Keratinocyte (primary cell): ENCODE data around the gene MAML2. TPM values are rescaled to one million over a fixed set of nuclear protein-coding genes. Genes with fewer than 3 reads are reported as not detected.
A peak's percentile ranks its signal among the peaks of the same experiment; 100 is the strongest.

Source experiments
- DNase-seq: peaks from one replicate; pipeline ENCODE4 v3.0.0-alpha.2; 2011; ENCODE audit warnings: low read depth, missing footprints, low spot score
- FAIRE-seq: peaks from 2 replicates; lab custom pipeline; 2011; peaks lifted over from hg19 to GRCh38; lab: Jason Lieb, UNC
- H2AFZ ChIP-seq: 2 replicates; pipeline ENCODE4 v1.6.0; 2012; ENCODE audit warnings: low read length, control low read depth, inconsistent platforms; ENCODE audit not compliant: control insufficient read depth
- H3K27ac ChIP-seq: 2 replicates; pipeline ENCODE4 v1.5.1; 2011; ENCODE audit warnings: low read length; ENCODE audit not compliant: control insufficient read depth, insufficient read depth
- H3K27me3 ChIP-seq: 3 replicates; pipeline ENCODE4 v1.6.0; 2011; ENCODE audit warnings: low read length; ENCODE audit not compliant: control insufficient read depth, insufficient read depth; ENCODE audit errors: extremely low read depth
- H3K36me3 ChIP-seq, 2 experiments: 2 replicates in 1 of 2; 3 replicates in 1 of 2; pipeline ENCODE4 v1.5.1; 2011; ENCODE audit warnings: low read length in 2 of 2, mild to moderate bottlenecking in 1 of 2; ENCODE audit not compliant: control insufficient read depth in 2 of 2, insufficient read depth in 2 of 2; ENCODE audit errors: extremely low read depth in 1 of 2
- H3K4me1 ChIP-seq: 3 replicates; pipeline ENCODE4 v1.5.1; 2011; ENCODE audit warnings: low read length; ENCODE audit not compliant: control insufficient read depth, insufficient read depth; ENCODE audit errors: extremely low read depth
- H3K4me2 ChIP-seq: 3 replicates; pipeline ENCODE4 v1.6.0; 2011; ENCODE audit warnings: low read depth, low read length; ENCODE audit not compliant: control insufficient read depth, insufficient read depth; ENCODE audit errors: extremely low read depth
- H3K4me3 ChIP-seq, 3 experiments: fragments of 200-600 bp in 1 of 3; sonication (generic) in 1 of 3; 2 replicates in 2 of 3; 3 replicates in 1 of 3; pipeline ENCODE4 v1.5.1; 2011 to 2016; ENCODE audit warnings: low read length in 3 of 3, mild to moderate bottlenecking in 3 of 3, control low read depth in 2 of 3, inconsistent platforms in 1 of 3, low read depth in 1 of 3, mixed read lengths in 1 of 3, mixed run types in 1 of 3, moderate library complexity in 1 of 3; ENCODE audit not compliant: control insufficient read depth in 2 of 3, insufficient read depth in 2 of 3; ENCODE audit errors: extremely low read depth in 1 of 3
- H3K79me2 ChIP-seq: 2 replicates; pipeline ENCODE4 v1.6.0; 2012; ENCODE audit warnings: low read length; ENCODE audit not compliant: control insufficient read depth, insufficient read depth
- H3K9ac ChIP-seq: 3 replicates; pipeline ENCODE4 v1.6.0; 2011; ENCODE audit warnings: low read length; ENCODE audit not compliant: control insufficient read depth, insufficient read depth; ENCODE audit errors: extremely low read depth
- H3K9me1 ChIP-seq: 3 replicates; pipeline ENCODE4 v1.6.0; 2011; ENCODE audit warnings: low read length; ENCODE audit not compliant: control insufficient read depth, insufficient read depth; ENCODE audit errors: extremely low read depth
- H3K9me3 ChIP-seq: 2 replicates; pipeline ENCODE4 v1.5.1; 2012; ENCODE audit warnings: low read depth, low read length; ENCODE audit not compliant: control insufficient read depth
- H4K20me1 ChIP-seq: 3 replicates; pipeline ENCODE4 v1.6.0; 2011; ENCODE audit warnings: low read length; ENCODE audit not compliant: control insufficient read depth, insufficient read depth; ENCODE audit errors: extremely low read depth
- CTCF ChIP-seq, 3 experiments: IDR thresholded peaks in 1 of 3; conservative IDR thresholded peaks in 1 of 3; optimal IDR thresholded peaks in 1 of 3; 2 replicates in 2 of 3; 3 replicates in 1 of 3; pipeline versions ENCODE3 to v1.5.1; 2011; ENCODE audit warnings: low read length in 3 of 3, mild to moderate bottlenecking in 3 of 3, moderate library complexity in 2 of 3, control low read depth in 1 of 3, inconsistent platforms in 1 of 3; ENCODE audit not compliant: insufficient read depth in 2 of 3; ENCODE audit errors: extremely low read depth in 1 of 3
- EZH2 ChIP-seq: IDR thresholded peaks from one replicate; pipeline ENCODE4 v1.6.1; 2012; ENCODE audit warnings: inconsistent platforms, mild to moderate bottlenecking, low read length, moderate library complexity
- dilution Hi-C: fragments of 300-500 bp; cut with MboI; formaldehyde crosslinking; loops from one replicate; pipeline ENCODE4 v1.7.0; 2020; ENCODE audit warnings: low sequenced_read_pairs; ENCODE audit not compliant: extremely low pct_ligation_motif_present
- polyA plus RNA-seq, 5 experiments: library from polyadenylated mRNA; depleted of rRNA in 3 of 5; stranded (reverse) in 3 of 5; stranded (forward) in 1 of 5; unstranded in 1 of 5; fragments of >200 nt; gene quantifications; 1 replicate in 1 of 5; 2 replicates in 3 of 5; 3 replicates in 1 of 5; pipeline versions ENCODE4 v1.2.1 to v1.2.3, GENCODE V29; 2011 to 2012; ENCODE audit warnings: missing spikeins in 2 of 5, low read depth in 1 of 5, low replicate concordance in 1 of 5

The MAML2 gene
- polyA plus RNA-seq, 1 donor (not counting 4 experiments of a cell fraction or from before 2014, with no cell fraction given): 4.2 TPM

- DNase-seq (no peak), FAIRE-seq (peak; percentile 69)
- Histone ChIP-seq H3K9me1 (no peaks in the 10 kb centered on the region), H4K20me1 (no peaks in the 10 kb centered on the region), H3K79me2 (peaks cover 2% of the 10 kb centered on the region), H3K4me3 (no peak overlapping the region), H3K4me2 (no peak overlapping the region), H3K36me3 (no peaks in the 10 kb centered on the region), H3K9me3 (no peaks in the 10 kb centered on the region), H3K4me1 (peaks cover 32% of the 10 kb centered on the region), H3K27me3 (no peaks in the 10 kb centered on the region), H3K27ac (peak overlapping the region; percentile 50), H2AFZ (no peak overlapping the region), H3K9ac (no peak overlapping the region)
- TF ChIP-seq EZH2 (no peak), CTCF (optimal IDR thresholded peaks at IDR 0.05 in 1 of 3, IDR thresholded peaks at IDR 0.05 in 1 of 3, conservative IDR thresholded peaks at IDR 0.05 in 1 of 3; ENCODE audit: extremely low read depth in 1 of 3, insufficient read depth in 2 of 3, low read length in 3 of 3) (no peak)
- dilution Hi-C loops: loop anchor here (5.0 kb wide), 1 partner anchor 61 kb away; no protein-coding TSS in a partner anchor
Observed at GRCh38 chr11:96278039-96278897, 64.7 kb downstream of the MAML2 start.

GRCh38 chr11:96277696-96278038, 65.3 kb downstream of the MAML2 start:
- Histone ChIP-seq H3K27ac (no peak overlapping the region), H3K27me3 (no peaks in the 10 kb centered on the region), H3K4me1 (peaks cover 37% of the 10 kb centered on the region), H3K9me3 (no peaks in the 10 kb centered on the region), H3K79me2 (peaks cover 2% of the 10 kb centered on the region), H2AFZ (no peak overlapping the region), H4K20me1 (no peaks in the 10 kb centered on the region), H3K9ac (no peak overlapping the region), H3K9me1 (no peaks in the 10 kb centered on the region), H3K4me3 (no peak overlapping the region), H3K4me2 (no peak overlapping the region), H3K36me3 (no peaks in the 10 kb centered on the region)
- DNase-seq (no peak), FAIRE-seq (no peak)
- dilution Hi-C loops: loop anchor here (5.0 kb wide), 1 partner anchor 60 kb away; no protein-coding TSS in a partner anchor
- TF ChIP-seq EZH2: no peak
- no peak for TF ChIP-seq CTCF (optimal IDR thresholded peaks at IDR 0.05 in 1 of 3, IDR thresholded peaks at IDR 0.05 in 1 of 3, conservative IDR thresholded peaks at IDR 0.05 in 1 of 3; ENCODE audit: extremely low read depth in 1 of 3, insufficient read depth in 2 of 3, low read length in 3 of 3)
